ENCODE results near the gene CEP120.

CEP120 gene

DNA sequence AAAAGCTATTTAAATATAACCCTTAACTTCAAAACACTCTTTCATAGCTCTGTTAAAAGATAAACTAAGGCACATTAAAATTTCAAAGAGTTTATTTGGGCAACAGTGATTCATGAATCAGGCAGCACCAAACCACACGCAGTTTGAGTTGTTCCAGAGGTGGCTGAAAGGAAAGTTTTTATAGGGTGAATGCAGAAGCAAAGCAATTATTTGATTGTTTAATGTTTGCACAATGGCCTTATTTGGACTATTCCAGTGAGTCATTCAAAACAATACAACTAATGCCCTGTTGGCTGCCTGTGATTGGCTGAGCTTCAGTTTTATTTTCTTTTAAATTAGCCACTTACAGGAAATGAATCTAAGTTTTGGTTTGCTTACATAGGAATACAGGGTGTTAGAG, 125.3 kb downstream of the CEP120 start:
- no peak for DNase-seq

DNA sequence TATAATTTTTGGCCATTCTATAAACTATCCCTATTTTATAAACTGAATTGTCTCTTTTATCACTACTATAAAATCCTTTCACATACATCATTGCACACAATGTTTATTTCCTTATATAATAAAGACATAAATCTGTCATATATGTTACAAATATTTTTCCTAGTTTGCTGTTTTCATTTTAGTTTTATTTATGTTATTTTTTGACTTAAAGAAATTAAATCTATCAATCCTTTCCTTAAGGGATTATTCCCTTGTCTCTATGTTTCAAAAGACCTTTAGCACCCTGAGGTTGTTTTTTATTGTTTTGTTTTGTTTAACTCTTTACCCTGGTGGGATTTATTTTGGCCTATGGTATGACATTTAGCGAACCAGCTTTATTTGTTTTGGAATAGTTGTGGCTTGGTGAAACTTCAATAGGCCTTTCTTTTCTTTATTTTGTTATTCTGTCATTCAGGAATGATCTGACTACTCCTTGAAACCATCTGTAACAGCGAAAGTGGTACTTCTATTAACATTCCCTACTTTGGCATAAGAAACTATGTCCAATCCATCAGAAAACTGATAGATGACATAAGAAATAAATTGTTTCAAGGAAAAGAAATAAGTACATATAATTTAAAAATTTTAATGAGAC, 125.9 kb downstream of the CEP120 start:
- no peak for DNase-seq
